Erythroblast (primary cell): ENCODE measurements around the gene FAM163B.

Source experiments
- GATA1 ChIP-seq: IDR thresholded peaks from 2 replicates; pipeline ENCODE4 v1.6.1; 2011; ENCODE audit warnings: low read depth, mild to moderate bottlenecking, control low read depth, low read length, moderate library complexity
- POLR2A ChIP-seq: IDR thresholded peaks from 2 replicates; pipeline ENCODE4 v1.6.1; 2011; ENCODE audit warnings: mild to moderate bottlenecking, low read length

DNA sequence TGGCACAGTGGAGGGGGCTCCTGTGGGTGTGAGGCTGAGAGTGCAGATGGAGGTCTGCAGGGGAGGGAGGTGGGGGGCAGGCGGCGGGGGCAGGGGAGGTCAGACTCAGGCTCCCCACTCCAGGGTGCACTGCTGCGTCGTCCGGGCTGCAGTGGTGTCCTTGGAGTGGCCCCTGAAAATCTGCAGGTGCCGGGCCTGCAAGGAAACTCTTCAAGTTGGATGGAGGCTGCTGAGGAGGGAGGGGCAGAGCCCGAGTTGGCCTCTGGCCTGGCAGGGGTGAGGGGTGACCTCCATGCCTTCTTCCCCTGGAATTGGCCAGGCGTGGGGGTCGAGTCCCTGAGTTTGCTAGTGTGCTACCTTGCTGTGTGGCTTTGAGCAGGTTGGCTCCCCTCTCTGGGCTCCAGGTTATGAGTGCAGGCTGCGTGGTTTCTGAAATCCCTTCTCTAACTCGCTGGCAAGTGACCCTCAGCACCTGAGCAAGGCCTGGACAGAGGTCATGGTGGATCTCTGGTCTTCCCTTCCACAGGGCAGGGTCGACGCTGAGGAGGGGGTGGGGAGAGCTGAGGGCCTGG lies 73.8 kb downstream of the FAM163B start:
- TF ChIP-seq POLR2A (no peak), GATA1 (no peak)
